A673 (cell line): ENCODE data around the gene LRRC4B. TPM values are rescaled to one million over a fixed set of nuclear protein-coding genes. Genes with fewer than 3 reads are reported as not detected.

Experiments
- BruUV-seq: library from RNA; stranded (reverse); fragments of 400-500 nt; replicated peaks from 2 replicates; lab custom pipeline; 2021; lab: Mats Ljungman, UMichigan
- CTCF ChIA-PET: fragments of 300-600 bp; sonication (Branson Sonifier 250); formaldehyde crosslinking; loops from one replicate; lab custom pipeline; 2022; ENCODE audit warnings: antibody characterized with exemption; lab: Charles Lee
- POLR2A ChIA-PET: fragments of 300-600 bp; sonication (Branson Sonifier 250); formaldehyde crosslinking; loops from one replicate; lab custom pipeline; 2022; ENCODE audit warnings: antibody characterized with exemption; ENCODE audit not compliant: low non-redundant PET; lab: Charles Lee
- DNase-seq: peaks from one replicate; pipeline ENCODE4 v3.0.0-alpha.2; 2015; ENCODE audit warnings: low spot score
- H3K27ac ChIP-seq: fragments of 200-600 bp; sonication (generic); 2 replicates; pipeline ENCODE4 v1.5.1; 2016; ENCODE audit warnings: mixed run types, low read depth, mild to moderate bottlenecking, mixed read lengths, antibody characterized with exemption, low read length; ENCODE audit not compliant: poor library complexity, severe bottlenecking
- H3K27me3 ChIP-seq: fragments of 200-600 bp; sonication (generic); replicated peaks from 2 replicates; pipeline ENCODE4 v1.6.1; 2017; ENCODE audit warnings: mixed run types, low read depth, mild to moderate bottlenecking, mixed read lengths, antibody characterized with exemption, low read length; ENCODE audit not compliant: insufficient read depth, poor library complexity
- H3K36me3 ChIP-seq: fragments of 200-600 bp; sonication (generic); 2 replicates; pipeline ENCODE4 v1.6.1; 2016; ENCODE audit warnings: mixed run types, mild to moderate bottlenecking, mixed read lengths, antibody characterized with exemption, low read length; ENCODE audit not compliant: insufficient read depth, poor library complexity, severe bottlenecking
- H3K4me1 ChIP-seq: fragments of 200-600 bp; sonication (generic); 2 replicates; pipeline ENCODE4 v1.6.1; 2017; ENCODE audit warnings: mixed run types, mild to moderate bottlenecking, mixed read lengths, antibody characterized with exemption, low read length; ENCODE audit not compliant: insufficient read depth, poor library complexity, severe bottlenecking
- H3K4me3 ChIP-seq: fragments of 200-600 bp; sonication (generic); 2 replicates; pipeline ENCODE4 v1.5.1; 2016; ENCODE audit warnings: low read depth, mixed run types, mild to moderate bottlenecking, mixed read lengths, low read length; ENCODE audit not compliant: poor library complexity, severe bottlenecking
- H3K9me3 ChIP-seq: fragments of 200-600 bp; sonication (generic); 2 replicates; pipeline ENCODE4 v1.6.1; 2016; ENCODE audit warnings: mixed run types, low read depth, mild to moderate bottlenecking, mixed read lengths, antibody characterized with exemption, low read length; ENCODE audit not compliant: poor library complexity, severe bottlenecking
- EZH2 ChIP-seq: fragments of 200-600 bp; sonication (generic); IDR thresholded peaks from 2 replicates; pipeline ENCODE4 v1.6.1; 2017; ENCODE audit warnings: borderline replicate concordance, low read depth, mild to moderate bottlenecking, mixed read lengths, antibody characterized with exemption, low read length; ENCODE audit not compliant: poor library complexity, severe bottlenecking
- intact Hi-C: fragments of 100-400 bp; cut with micrococcal nuclease; formaldehyde crosslinking; loops from one replicate; pipeline ENCODE4 v1.10.0; 2022; ENCODE audit not compliant: unreplicated experiment
- total RNA-seq: library from RNA; stranded (reverse); gene quantifications from 2 replicates; pipeline ENCODE4 v1.2.3, GENCODE V29; 2021
- TF ChIP-seq, protein P1 (sequence below): fragments of 300-800, 200-600 bp; sonication (generic); conservative IDR thresholded peaks from 2 replicates; pipeline ENCODE4 v1.5.1; 2017; ENCODE audit warnings: low read depth, mild to moderate bottlenecking, antibody characterized with exemption, low read length, moderate library complexity, mixed read lengths

Gene LRRC4B
- total RNA-seq, 1 experiment from 2014 or later = 23.1 TPM

DNA sequence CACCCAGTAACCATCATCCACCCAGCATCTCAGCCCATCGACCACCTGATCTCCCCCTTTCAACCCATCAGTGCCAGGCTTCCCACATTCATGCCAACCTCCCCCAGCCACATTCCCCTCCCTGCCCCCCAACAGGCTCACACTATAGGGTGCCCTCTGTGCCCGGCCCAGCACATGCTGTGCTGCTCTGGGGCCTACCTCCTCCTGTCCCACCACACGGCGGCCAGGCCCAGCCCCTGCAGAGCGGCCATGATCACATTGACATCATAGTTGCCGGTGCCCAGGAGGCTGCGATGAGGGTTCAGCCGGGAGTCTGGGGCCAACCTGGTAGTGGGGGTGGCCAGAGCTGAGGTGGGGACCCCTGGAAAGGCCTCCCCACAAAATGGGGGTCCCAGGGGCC is 60.9 kb downstream of the LRRC4B start:
- ChIA-PET POLR2A (no interaction called here), CTCF (no interaction called here)
- TF ChIP-seq, protein P1, sequence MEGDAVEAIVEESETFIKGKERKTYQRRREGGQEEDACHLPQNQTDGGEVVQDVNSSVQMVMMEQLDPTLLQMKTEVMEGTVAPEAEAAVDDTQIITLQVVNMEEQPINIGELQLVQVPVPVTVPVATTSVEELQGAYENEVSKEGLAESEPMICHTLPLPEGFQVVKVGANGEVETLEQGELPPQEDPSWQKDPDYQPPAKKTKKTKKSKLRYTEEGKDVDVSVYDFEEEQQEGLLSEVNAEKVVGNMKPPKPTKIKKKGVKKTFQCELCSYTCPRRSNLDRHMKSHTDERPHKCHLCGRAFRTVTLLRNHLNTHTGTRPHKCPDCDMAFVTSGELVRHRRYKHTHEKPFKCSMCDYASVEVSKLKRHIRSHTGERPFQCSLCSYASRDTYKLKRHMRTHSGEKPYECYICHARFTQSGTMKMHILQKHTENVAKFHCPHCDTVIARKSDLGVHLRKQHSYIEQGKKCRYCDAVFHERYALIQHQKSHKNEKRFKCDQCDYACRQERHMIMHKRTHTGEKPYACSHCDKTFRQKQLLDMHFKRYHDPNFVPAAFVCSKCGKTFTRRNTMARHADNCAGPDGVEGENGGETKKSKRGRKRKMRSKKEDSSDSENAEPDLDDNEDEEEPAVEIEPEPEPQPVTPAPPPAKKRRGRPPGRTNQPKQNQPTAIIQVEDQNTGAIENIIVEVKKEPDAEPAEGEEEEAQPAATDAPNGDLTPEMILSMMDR = no peak
- TF ChIP-seq EZH2 = no peak
- intact Hi-C loops = no loop called here
- Histone ChIP-seq H3K27ac (no peak overlapping the region), H3K4me3 (no peak overlapping the region), H3K27me3 (no peaks in the 10 kb centered on the region), H3K4me1 (peaks cover 6% of the 10 kb centered on the region), H3K9me3 (no peaks in the 10 kb centered on the region), H3K36me3 (no peaks in the 10 kb centered on the region)
- no TSS peak for BruUV-seq
- DNase-seq = no peak

DNA sequence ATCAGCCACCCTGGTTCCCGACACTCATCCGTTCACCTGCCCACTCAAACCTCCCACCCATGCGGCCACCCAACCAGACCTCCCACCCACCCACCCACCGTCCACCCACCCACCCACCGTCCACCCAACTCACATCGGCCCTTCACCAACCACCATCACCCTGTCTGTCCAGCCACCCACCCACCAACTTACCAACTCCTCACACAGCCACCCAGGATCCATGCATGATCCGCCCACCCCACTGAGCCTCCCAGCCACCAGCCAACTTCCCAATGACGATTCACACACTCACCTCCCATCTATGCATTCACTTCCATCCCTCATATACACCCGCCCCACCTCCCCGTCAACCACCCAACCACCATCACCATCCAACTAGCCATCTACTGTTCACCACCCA is 61.5 kb downstream of the LRRC4B start:
- TF ChIP-seq, protein P1 = no peak
- no peak for TF ChIP-seq EZH2
- no peak overlapping the region for H3K4me3 ChIP-seq
- H3K4me1 ChIP-seq = peaks cover 6% of the 10 kb centered on the region
- POLR2A ChIA-PET = no interaction called here
- no peaks in the 10 kb centered on the region for H3K9me3 ChIP-seq
- CTCF ChIA-PET = no interaction called here
- BruUV-seq = no TSS peak
- H3K36me3 ChIP-seq = no peaks in the 10 kb centered on the region
- DNase-seq = no peak
- H3K27ac ChIP-seq = no peak overlapping the region
- intact Hi-C loops = no loop called here
- no peaks in the 10 kb centered on the region for H3K27me3 ChIP-seq

DNA sequence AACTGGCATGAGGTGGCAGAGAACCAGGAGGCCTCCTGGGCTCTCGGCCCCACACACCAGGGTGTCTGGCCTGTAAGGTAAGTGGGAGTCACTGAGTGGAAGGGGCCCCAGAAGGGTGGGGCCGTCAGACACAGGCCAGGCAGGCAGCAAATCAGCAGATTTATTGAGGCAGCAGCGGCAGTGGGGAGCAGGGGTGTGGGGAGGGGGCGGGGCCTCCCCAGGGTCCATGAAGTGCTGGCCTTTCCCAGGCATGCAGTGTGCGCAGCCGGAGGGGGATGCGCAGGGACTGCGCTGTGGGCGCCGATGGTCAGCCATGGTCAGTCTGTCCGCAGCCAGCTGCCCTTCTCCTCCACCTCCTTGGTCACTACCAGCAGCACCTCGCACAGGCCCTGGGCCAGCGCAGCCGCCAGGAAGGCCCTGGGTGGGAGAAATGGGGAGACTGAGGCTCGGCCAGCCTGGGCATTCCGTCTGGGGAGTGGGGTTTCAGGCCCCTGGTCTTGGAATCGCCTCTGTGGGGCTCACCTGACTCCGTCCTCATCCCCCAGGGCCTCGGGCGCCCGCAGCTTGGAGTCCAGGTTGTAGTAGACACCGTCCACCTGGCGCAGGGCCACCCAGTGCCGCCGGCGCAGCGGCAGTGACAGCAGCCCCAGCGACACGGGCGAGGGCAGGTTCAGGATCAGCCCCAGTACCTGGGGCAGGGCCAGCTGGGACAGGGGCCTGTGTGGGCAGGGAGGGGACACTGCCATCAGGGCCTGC is 62.2 kb downstream of the LRRC4B start:
- peaks cover 6% of the 10 kb centered on the region for H3K4me1 ChIP-seq
- CTCF ChIA-PET = no interaction called here
- TF ChIP-seq, protein P1 = no peak
- POLR2A ChIA-PET = no interaction called here
- BruUV-seq = no TSS peak
- no peaks in the 10 kb centered on the region for H3K27me3 ChIP-seq
- no peak for DNase-seq
- no peaks in the 10 kb centered on the region for H3K36me3 ChIP-seq
- H3K27ac ChIP-seq = no peak overlapping the region
- intact Hi-C loops = no loop called here
- no peaks in the 10 kb centered on the region for H3K9me3 ChIP-seq
- no peak overlapping the region for H3K4me3 ChIP-seq
